ENCODE results near the gene COL4A3.

DNA sequence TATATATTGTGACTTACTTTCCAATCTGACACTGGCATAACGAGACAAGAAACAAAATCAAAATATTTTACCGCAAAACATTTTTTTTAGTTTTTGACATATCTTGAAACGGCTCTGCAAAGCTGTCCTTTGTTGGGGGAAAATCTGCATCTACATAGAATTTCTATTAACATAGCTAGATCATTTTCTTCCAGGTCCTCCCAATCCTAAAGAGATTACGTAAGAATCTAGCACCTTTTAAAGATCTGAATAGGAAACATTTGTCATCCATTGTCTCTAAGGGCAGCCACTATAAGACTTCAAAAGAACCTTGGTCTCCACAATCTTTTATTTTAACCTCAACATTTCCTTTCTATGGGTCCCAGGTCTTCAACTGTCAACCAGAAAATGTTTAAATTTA is 159.4 kb downstream of the COL4A3 start:
- TF ChIP-seq EZH2 (IDR thresholded peaks at IDR 0.05; ENCODE audit: borderline replicate concordance, low read length) = no peak
- TF ChIP-seq, protein P1, sequence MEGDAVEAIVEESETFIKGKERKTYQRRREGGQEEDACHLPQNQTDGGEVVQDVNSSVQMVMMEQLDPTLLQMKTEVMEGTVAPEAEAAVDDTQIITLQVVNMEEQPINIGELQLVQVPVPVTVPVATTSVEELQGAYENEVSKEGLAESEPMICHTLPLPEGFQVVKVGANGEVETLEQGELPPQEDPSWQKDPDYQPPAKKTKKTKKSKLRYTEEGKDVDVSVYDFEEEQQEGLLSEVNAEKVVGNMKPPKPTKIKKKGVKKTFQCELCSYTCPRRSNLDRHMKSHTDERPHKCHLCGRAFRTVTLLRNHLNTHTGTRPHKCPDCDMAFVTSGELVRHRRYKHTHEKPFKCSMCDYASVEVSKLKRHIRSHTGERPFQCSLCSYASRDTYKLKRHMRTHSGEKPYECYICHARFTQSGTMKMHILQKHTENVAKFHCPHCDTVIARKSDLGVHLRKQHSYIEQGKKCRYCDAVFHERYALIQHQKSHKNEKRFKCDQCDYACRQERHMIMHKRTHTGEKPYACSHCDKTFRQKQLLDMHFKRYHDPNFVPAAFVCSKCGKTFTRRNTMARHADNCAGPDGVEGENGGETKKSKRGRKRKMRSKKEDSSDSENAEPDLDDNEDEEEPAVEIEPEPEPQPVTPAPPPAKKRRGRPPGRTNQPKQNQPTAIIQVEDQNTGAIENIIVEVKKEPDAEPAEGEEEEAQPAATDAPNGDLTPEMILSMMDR (IDR thresholded peaks at IDR 0.05; ENCODE audit: low read length) = no peak

All from OCI-LY1 (cell line).